Natural killer cell treated with Interleukin-12 subunit alpha and Interleukin-12 subunit beta and Interleukin-15 and Interleukin-18, amount 100 ng/mL, for 72 hours (primary cell): ENCODE data around the gene PRR15. TPM values are rescaled to one million over a fixed set of nuclear protein-coding genes. Genes with fewer than 3 reads are reported as not detected.

Experiments used
- ATAC-seq, 2 donors: fragments of 150-1000 bp; cut with Tn5 transposase in 1 of 2; sonication (Bioruptor Pico), chemical (Tn5 transposase) in 1 of 2; 2 replicates each; pipeline ENCODE4 v1.10.0; 2021
- DNase-seq: peaks from one replicate; pipeline ENCODE4 v3.0.0; 2022; ENCODE audit warnings: low spot score
- H3K27ac Mint-ChIP-seq, 2 donors: 1 replicate in 1 of 2; 2 replicates in 1 of 2; pipeline ENCODE4 v1.8.0; 2022; ENCODE audit warnings: mixed read lengths in 2 of 2, mild to moderate bottlenecking in 1 of 2, moderate library complexity in 1 of 2
- H3K27me3 Mint-ChIP-seq, 2 donors: 1 replicate in 1 of 2; 2 replicates in 1 of 2; pipeline ENCODE4 v1.8.0; 2022; ENCODE audit warnings: mixed read lengths in 2 of 2
- H3K36me3 Mint-ChIP-seq: one replicate; pipeline ENCODE4 v1.8.0; 2022; ENCODE audit warnings: mixed read lengths
- H3K4me1 Mint-ChIP-seq, 2 donors: 1 replicate in 1 of 2; 2 replicates in 1 of 2; pipeline ENCODE4 v1.8.0; 2022; ENCODE audit warnings: low read depth in 2 of 2, mixed read lengths in 2 of 2, mild to moderate bottlenecking in 1 of 2
- H3K4me3 Mint-ChIP-seq: one replicate; pipeline ENCODE4 v1.8.0; 2022; ENCODE audit warnings: mixed read lengths
- H3K9me3 Mint-ChIP-seq: 2 replicates; pipeline ENCODE4 v1.8.0; 2022; ENCODE audit warnings: mixed read lengths
- total RNA-seq, 2 donors: library from RNA; stranded (reverse); gene quantifications; one replicate each; pipeline ENCODE4 v1.2.3, GENCODE V29; 2022

The PRR15 gene
- total RNA-seq, 2 donors from 2014 or later = not detected

DNA sequence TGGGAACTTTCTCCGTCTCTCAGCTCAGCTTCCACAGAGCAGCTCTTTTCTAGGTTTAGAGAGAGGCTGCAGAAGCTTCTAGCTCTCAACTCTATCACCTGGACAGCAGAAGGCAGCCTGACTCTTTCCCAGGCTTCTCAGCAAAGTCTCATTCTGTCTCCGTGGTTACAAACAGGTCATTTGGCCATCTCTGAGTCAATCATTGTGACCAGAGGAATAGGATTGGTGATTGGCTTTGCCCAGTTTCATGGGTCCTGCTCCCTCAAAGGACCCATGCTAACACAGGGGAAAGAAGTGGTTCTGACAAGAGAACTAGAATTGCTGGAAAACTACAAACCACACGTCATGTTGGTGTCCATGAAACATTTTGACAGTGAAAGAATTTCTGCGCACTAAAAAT lies 43.6 kb downstream of the PRR15 start:
- Mint-ChIP-seq H3K27me3 (peaks cover 23 to 24% of the 10 kb centered on the region in 2 donors), H3K9me3 (no peaks in the 10 kb centered on the region), H3K4me1 (no peaks in the 10 kb centered on the region), H3K4me3 (no peak overlapping the region), H3K36me3 (no peaks in the 10 kb centered on the region), H3K27ac (no peak overlapping the region)
- DNase-seq (no peak), ATAC-seq (no peak)

DNA sequence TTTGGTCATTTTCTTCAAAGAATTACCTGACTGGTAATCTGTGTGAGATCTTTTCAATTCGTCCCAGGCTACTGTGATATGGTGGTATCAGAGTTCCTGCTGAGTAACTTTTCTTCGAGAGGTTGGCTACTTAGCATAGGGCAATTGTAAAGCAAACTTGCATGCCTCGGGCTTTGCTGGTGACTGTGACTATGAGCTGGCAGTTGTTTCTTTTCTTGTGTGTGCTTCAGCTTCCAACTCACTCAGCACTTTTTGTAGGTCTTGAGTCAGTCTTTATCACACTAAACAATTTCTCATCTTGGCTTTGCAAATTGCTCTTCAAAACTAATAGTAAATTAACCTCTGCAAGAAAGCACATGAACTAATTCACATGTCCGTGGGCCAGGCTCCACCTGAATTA lies 44.3 kb downstream of the PRR15 start:
- H3K27ac Mint-ChIP-seq = no peak overlapping the region
- no peaks in the 10 kb centered on the region for H3K9me3 Mint-ChIP-seq
- no peak overlapping the region for H3K4me3 Mint-ChIP-seq
- ATAC-seq (no peak), DNase-seq (no peak)
- peaks cover 23 to 24% of the 10 kb centered on the region in 2 donors for H3K27me3 Mint-ChIP-seq
- H3K4me1 Mint-ChIP-seq = no peaks in the 10 kb centered on the region
- H3K36me3 Mint-ChIP-seq = no peaks in the 10 kb centered on the region

DNA sequence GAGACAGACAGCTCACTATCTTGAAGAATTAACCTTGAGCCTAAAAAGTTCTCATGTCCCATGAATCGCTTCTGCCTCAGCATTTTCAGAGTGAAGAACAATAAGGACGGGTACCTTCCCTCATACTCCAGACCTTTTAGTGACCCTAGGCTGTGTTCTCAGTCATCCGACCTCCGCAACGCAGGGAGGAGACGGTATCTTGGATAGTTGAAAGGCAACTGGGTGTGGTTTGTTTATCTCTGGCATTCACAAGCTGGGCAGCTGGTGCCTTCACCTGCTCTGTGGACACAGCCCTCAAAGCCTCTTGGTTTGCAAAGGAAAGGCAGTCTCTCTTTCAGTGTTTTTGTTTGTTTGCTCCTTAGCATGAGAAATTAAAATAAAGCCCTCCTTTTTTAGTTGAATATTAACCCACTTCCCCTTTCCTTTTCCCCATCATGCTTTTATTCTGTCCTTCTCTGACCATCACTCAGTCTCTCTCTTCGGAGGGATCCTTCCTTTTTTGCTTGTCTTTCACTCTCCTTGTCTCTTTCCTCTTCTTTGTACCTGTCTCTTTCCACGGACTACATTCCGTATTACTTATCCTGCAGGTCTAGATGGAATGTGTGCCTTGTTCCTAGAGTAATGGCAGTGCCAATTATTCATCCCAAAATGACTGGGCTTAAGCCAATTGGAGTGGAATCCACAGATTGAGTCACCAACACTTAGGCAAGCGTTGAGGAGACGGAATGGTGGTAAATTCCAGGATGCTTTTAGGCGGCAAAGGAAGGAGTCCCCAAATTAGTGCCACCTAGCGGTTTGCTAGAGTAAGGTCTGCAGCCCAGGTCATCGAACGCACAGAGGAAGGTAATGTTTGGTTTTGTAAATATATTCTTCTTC lies 45.8 kb downstream of the PRR15 start:
- no peaks in the 10 kb centered on the region for H3K9me3 Mint-ChIP-seq

DNA sequence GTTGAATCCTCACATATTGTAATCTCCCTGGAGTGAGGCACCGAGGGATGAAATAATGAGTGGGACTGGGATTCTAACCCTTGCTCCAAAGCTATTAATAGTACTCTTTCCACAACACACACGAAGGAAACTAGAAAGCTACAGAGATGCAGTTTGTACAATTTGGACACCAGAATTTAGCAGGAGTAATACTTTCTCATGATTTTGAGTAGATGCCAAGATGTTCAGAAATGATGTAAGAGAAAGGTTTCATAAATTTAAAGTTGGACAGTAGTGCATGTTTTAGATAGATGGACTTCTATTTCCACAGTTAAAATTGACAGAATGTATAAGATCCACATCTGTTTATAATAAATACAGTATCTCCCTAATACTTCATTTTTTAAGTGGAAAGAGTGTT lies 46.5 kb downstream of the PRR15 start:
- Mint-ChIP-seq H3K36me3 (no peaks in the 10 kb centered on the region), H3K4me1 (no peaks in the 10 kb centered on the region), H3K27me3 (peaks cover 24 to 25% of the 10 kb centered on the region in 2 donors), H3K27ac (no peak overlapping the region), H3K9me3 (no peaks in the 10 kb centered on the region), H3K4me3 (no peak overlapping the region)
- DNase-seq = no peak
- ATAC-seq = no peak

More for the DNA sequence above, 45.8 kb downstream of the PRR15 start:
- H3K27me3 Mint-ChIP-seq = peaks cover 20% of the 10 kb centered on the region in 2 donors
- no peak overlapping the region for H3K27ac Mint-ChIP-seq
- no peaks in the 10 kb centered on the region for H3K36me3 Mint-ChIP-seq
- no peak overlapping the region for H3K4me3 Mint-ChIP-seq
- no peaks in the 10 kb centered on the region for H3K4me1 Mint-ChIP-seq
- DNase-seq (no peak), ATAC-seq (no peak)

DNA sequence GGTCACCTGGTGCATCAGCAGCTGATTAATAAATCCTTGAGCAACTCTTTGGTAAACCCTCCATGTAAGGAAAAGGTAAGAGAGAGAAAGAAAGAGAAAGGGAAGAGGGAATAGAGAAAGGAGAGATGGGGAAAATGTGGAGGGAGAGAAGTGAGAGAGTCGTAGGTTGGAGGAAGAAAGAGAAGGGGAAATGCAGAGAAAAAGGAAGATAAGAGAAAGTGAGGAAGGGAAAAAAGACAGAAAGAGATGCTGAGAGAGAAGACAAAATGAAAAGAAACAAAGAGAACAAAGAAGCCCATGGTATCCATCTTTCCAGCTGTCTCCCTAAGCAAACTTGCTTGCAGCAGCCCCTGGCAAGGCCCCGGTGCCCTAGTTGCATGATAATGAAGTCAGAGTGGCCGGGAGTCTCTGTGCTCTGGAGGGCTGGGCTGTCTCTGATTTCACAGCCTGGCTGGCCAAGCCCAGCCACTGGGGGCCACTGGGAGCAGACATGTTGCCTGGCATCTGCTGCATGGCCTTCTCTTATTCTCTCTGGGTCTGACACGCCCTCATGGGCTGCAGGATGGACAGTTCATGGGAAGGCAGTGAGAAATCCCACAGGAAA lies 48.4 kb downstream of the PRR15 start:
- Mint-ChIP-seq H3K4me3 (no peak overlapping the region), H3K36me3 (no peaks in the 10 kb centered on the region), H3K27me3 (peaks cover 29 to 41% of the 10 kb centered on the region in 2 donors), H3K9me3 (no peaks in the 10 kb centered on the region), H3K27ac (no peak overlapping the region), H3K4me1 (no peaks in the 10 kb centered on the region)
- peak in 1 of 2 donors; percentile 36 for ATAC-seq
- no peak for DNase-seq

DNA sequence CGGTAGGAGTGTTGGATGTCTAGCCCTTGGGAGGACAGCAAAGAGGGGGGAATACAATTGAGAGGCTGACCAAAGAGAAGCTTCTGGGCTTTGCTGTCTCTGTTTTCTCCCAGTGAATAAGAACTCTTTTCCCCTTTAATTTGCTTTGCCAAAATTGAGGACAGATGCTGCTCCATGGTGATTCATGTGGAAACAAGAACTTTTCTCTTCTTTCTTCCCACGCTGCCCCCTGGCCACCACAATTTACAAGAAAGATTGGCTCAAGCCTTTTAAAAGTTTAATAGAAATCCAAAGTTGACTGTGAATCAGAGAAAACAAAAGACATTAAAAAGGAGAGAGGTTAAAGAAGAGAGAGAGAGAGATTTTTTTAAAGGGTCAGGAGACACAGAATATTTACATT lies 49.0 kb downstream of the PRR15 start:
- peaks cover 32 to 46% of the 10 kb centered on the region in 2 donors for H3K27me3 Mint-ChIP-seq
- ATAC-seq = no peak
- H3K4me3 Mint-ChIP-seq = no peak overlapping the region

DNA sequence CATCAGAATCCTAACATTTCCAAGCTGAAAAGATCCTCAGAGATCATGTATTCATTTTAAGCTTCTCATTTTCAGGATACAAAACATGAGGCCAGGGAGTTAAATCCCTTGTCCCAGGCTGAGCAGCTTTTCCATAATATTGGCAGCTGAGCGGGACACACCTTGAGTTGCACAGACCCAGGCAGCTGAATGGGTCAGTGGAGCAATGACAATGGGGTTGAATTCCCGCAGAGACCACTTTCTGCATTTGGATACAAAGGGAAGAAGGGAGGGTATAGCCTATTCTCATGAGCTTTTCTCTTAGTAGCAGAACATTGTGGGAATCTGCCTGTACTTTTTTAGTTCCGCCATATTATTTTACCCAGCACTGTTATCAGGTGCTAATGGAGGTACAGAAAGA lies 49.5 kb downstream of the PRR15 start:
- H3K4me3 Mint-ChIP-seq = no peak overlapping the region
- no peaks in the 10 kb centered on the region for H3K4me1 Mint-ChIP-seq
- H3K27ac Mint-ChIP-seq = no peak overlapping the region
- no peak for ATAC-seq
- peaks cover 33 to 46% of the 10 kb centered on the region in 2 donors for H3K27me3 Mint-ChIP-seq
- H3K36me3 Mint-ChIP-seq = no peaks in the 10 kb centered on the region
- no peak for DNase-seq
- no peaks in the 10 kb centered on the region for H3K9me3 Mint-ChIP-seq

More for the DNA sequence above, 49.0 kb downstream of the PRR15 start:
- no peak for DNase-seq
- Mint-ChIP-seq H3K4me1 (no peaks in the 10 kb centered on the region), H3K9me3 (no peaks in the 10 kb centered on the region), H3K27ac (no peak overlapping the region), H3K36me3 (no peaks in the 10 kb centered on the region)

DNA sequence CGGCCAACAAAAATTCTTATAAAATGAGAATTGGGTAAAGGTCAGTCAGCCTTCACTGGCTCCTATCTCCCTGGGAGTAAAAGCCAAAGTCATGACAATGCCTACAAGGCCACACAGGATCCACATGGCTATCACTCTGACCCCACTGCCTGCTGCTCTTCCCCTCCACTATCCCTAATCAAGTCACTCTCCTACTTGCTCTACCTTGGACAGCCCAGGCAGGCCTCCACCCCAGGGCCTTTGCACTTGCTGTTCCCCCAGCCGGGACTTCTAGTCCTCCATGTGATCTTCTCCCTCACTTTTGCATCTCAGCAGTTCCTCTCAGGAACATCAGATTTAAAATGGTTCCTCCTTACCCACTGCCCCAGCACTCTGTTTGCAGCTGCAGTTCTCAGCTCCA lies 50.6 kb downstream of the PRR15 start:
- Mint-ChIP-seq H3K9me3 (no peaks in the 10 kb centered on the region), H3K27ac (no peak overlapping the region), H3K4me3 (no peak overlapping the region), H3K27me3 (peaks cover 34 to 40% of the 10 kb centered on the region in 2 donors), H3K4me1 (no peaks in the 10 kb centered on the region), H3K36me3 (no peaks in the 10 kb centered on the region)
- DNase-seq (no peak), ATAC-seq (no peak)

Other genes starting within 250 kb of the PRR15 start
- gene WIPF3, start 242.7 kb downstream of the PRR15 start, total RNA-seq = not detected